LNCAP (cell line): ENCODE results near the gene TUBB2A.

ENCODE experiments used
- TF ChIP-seq, protein P1 (sequence below): fragments of 450-650 bp; IDR thresholded peaks from 2 replicates; pipeline ENCODE4 v1.5.1; 2017; ENCODE audit warnings: mild to moderate bottlenecking

The TUBB2A gene

DNA sequence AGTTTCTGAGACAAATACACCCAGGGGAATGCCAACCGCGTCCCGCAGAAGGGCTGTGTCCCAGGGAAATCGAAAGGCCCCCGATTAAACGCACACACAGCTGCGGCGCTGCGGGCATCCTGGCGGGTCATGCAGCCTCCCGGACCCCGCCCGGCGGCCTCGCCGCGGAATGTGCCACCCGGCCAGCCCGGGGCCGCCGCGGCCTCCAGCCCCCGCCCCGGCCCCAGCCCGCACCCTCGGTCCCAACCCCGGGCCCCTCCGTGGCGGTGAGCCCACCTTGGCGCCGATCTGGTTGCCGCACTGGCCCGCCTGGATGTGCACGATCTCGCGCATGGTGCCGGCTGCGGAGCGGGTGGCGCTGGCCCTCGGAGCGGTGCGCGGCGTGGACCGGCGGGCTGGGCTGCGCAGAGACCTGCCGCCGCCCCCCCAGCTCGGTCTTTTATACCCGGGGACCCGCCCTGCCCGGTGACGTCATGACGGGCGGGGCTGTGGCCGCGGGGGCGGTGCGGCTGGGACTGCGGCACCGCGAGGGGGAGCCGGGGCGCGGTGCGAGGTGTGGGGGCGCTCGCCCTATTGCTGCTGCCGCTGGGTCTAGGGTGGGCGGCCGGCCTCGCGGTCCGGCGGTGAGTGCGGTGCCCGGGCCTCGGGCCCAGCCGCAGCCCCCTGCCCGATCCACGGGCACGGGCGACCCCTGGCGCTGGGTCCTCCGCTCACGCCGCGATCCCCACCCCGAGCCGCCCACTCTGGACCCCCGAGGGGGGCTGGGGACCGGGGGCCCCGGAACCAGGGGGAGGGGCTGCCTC, at the start of gene TUBB2A:
TSS of gene TUBB2A (minus strand) at position 414 of the 803 bp plus-strand sequence. CDS start at position 333, 81 bp downstream.
- TF ChIP-seq, protein P1, sequence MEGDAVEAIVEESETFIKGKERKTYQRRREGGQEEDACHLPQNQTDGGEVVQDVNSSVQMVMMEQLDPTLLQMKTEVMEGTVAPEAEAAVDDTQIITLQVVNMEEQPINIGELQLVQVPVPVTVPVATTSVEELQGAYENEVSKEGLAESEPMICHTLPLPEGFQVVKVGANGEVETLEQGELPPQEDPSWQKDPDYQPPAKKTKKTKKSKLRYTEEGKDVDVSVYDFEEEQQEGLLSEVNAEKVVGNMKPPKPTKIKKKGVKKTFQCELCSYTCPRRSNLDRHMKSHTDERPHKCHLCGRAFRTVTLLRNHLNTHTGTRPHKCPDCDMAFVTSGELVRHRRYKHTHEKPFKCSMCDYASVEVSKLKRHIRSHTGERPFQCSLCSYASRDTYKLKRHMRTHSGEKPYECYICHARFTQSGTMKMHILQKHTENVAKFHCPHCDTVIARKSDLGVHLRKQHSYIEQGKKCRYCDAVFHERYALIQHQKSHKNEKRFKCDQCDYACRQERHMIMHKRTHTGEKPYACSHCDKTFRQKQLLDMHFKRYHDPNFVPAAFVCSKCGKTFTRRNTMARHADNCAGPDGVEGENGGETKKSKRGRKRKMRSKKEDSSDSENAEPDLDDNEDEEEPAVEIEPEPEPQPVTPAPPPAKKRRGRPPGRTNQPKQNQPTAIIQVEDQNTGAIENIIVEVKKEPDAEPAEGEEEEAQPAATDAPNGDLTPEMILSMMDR: peak; percentile 58

DNA sequence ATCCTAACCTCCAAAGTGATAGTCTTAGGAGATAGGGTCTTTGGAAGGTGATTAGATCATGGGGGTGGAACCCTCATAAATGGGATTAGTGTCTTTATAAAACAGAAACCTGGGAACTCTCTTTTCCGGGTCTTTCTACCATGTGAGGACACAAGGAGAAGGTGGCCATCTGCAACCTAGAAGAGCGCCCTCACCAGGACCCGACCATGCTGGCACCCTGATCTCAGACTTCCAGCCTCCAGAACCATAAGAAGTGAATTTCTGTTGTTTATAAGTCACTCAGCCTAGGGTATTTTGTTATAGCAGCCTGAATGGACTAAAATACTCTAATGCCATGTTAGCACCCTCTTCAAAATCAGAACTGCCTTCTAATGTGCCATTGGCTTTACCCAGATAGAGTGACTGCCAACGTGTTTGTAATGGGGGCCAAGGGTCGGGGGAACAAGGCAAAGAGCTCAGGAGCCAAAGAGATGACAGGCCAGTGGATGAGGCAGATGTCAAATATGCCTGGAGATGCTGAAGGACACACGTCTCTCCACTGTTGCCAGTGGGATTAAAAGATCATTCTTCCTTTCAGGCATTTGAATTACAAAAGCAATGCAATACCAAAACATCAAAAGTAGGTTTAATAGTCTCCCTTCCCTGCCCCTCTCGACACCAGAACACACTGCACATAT, 49.1 kb upstream of the TUBB2A start:
- TF ChIP-seq, protein P1: no peak

DNA sequence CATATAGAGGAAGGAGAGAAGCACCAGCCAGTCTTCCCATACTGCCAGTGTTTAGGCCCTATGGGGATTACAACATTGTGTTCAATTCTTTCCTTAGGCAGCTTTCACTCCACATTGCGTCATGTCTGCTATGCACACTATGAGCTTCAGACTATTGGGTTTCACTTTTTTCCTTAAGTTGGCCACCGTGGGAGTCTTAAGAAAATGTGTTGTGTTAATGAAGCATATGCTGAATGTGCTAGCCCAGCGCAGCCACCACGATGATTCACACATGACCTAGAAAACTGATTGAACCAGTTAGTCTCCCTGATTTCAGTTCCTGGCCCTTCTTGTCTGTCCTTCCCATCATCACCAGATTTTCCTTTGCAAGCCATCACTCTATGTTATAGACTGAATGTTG, 48.6 kb upstream of the TUBB2A start:
- TF ChIP-seq, protein P1: no peak

DNA sequence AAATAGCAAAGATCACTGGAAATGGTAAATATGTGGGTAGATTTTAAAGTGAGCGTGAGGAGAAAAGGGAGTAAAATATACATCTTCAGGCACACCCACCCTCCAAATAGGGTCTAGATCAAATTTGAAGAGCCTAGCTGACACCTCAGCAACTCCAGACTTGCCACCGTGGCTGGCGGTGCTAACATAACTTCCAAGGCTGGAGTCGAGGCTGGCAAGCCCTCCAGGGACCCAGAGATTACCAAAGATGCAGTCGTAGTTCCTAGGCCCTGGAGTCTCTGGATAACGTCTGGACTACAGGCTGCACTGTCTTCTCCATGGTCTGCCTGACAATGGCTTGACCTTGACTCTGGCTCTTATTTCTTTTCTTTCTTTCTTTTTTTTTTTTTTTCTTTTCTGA, 47.6 kb upstream of the TUBB2A start:
- TF ChIP-seq, protein P1: no peak

DNA sequence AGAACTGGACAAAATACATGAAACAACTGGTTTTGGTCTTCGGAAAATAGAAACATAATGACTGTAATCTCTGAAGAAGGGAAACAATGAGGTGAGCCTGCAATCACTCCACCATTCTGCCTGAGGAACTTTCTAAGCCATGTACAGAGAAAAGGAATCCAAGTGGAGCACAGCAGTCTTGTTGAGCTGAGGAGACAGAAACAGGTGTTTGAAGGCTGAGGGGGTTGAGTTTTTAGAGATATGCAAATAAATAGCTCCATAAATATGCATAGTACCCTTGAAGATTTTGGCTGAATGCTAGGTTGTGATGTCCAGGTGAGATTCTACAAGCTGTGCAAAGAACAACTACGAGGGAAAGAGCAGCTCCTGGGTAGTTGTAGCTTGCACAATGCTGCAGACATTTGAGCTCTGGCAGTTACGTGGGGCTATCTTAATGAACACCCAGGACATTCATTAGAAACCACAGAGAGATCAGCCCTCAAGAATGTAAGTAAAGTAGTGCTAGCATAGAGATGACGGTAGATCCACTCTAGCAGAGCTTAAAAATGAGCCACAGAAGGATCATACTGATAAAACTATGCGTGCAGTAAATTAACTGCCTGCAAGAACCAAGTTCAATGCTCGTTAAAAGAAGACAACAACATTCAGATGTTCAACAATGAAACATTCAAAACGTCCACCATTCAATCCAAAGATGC, 45.8 kb upstream of the TUBB2A start:
- TF ChIP-seq, protein P1: no peak

DNA sequence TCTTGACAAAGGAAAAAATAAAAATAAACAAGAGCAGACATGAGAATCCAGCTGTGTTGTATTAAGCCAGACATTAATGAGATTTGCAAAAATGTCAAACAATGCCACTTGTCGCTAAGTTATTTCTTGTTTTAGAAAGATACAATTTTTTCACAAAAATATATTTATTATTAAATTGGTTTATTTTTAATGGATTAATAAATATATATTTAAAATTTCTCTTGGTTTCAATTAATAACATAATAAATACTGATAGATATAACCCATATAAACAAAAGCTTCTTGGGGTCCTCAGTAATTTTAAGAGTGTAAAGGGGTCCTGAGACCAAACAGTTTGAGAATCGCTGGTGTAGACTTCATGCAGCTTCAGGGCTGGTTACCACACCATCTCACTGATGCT, 44.0 kb upstream of the TUBB2A start:
- TF ChIP-seq, protein P1: no peak

DNA sequence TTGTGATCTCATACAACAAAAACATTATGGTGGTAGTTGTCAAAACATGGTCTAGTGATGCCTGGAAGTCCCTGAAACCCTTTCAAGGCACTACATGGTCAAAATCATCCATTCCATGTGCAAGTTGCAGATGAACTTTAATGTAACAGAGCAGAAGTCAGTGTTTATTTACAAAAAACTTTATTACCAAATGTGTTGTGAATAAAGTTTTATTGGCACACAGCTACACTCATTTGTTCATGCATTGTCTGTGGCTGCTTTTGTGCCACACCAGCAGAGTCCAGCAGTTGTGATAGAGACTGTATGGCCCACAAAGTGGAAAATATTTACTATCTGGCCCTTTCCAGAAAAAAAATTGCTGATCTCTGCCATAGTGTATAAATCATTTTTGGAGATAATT, 43.3 kb upstream of the TUBB2A start:
- TF ChIP-seq, protein P1: no peak
